ENCODE data around the gene GP1BA.

The GP1BA gene

DNA sequence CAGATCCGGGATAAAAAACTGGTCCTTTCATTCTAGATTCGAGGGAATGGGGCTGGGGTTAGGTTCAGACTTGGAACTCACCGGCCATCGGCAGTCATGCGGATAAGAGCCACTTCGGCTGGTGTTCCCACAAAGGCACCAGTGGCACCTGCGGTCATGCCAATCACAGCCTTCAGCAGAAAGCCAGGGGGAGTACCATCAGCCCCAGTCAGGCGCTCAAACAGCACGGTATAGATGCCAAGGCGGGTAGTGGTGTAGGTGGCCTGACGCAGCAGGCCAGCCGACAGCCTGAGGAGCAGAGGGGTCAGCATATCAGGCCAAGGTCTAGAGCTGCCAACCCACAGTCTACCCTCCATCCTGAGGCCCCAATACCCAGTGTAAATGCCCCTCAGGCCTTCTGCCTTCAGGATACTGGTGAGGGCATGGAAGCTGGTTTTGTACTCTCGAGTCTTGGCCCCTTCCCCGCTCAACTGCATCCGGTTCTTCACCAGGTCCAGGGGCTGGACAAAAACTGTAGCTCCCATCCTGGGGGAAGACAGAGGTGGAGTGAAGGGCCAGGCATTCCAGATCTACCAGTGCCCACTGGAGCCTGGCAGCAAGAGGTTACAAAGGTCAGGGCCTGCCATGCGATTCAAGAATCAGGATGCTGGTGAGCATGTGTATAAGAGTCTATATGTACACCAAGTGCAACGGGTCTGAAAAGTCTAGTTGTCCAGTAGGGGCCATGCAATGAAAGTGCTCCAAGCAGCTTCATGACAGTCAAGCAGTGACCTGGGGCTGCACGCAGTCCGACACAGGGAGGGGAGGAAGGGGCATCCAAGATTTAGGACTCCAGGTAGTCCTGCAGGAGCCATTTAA lies 6.8 kb downstream of the GP1BA start:
- DNase-seq, result no peak

DNA sequence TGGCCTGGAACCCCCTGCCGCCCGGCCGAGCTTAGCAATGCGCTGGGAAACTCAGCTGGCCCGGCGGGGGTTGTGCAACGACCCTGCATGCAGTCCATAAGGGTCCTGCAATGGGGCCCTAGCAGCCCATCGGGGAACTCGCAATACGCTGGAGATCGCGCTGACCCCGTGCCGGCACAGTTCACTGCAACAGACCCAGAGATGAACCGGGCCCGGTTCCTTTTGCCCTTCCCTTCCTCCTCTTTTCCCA lies 7.4 kb downstream of the GP1BA start:
- no peak for DNase-seq

DNA sequence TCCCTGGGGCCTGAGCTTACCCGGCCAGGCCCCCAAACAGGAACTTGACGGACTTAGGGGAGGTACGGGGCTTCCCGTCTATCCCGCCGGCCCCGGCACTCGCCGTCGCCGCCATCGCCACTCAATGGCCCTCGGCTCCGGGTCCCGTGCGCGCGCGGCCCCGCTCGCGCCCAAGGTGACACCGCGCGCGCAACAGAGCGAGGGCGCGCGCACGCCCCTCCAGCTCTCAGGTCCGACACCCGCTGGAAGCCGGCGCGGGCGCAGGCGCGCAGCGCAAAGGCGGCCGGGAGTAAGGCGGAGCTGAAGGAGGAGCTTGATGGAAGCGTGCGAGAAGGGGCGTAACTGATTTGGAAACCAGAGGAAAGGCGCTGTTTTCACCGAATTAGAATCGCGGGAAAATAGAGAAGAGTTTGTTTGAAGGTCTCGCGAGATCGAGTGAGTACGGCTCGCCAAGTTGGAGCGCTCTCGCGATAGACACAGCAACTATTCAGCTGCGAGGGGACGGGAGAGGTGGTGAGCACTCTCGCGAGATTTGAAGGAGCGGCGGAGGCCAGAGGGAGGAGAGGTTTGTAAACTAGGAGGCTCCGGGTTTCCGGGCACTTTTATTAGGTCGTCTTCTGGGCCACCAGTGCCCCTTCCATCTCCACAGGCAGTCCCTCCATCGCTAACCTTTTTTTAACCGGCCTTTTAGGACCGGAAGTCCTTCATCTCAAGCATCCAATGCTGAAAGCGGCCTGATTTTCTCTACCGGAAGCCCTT lies 7.9 kb downstream of the GP1BA start, which contains the start of the genes RNF167 and SLC25A11:
RNF167 (plus strand) TSS at position 473 of the 759 bp plus-strand sequence. CDS start 642 bp downstream, outside the sequence.
SLC25A11 (minus strand) TSS at position 251 of the 759 bp plus-strand sequence; CDS start at position 115, 136 bp downstream.
- peak; percentile 99 for DNase-seq

DNA sequence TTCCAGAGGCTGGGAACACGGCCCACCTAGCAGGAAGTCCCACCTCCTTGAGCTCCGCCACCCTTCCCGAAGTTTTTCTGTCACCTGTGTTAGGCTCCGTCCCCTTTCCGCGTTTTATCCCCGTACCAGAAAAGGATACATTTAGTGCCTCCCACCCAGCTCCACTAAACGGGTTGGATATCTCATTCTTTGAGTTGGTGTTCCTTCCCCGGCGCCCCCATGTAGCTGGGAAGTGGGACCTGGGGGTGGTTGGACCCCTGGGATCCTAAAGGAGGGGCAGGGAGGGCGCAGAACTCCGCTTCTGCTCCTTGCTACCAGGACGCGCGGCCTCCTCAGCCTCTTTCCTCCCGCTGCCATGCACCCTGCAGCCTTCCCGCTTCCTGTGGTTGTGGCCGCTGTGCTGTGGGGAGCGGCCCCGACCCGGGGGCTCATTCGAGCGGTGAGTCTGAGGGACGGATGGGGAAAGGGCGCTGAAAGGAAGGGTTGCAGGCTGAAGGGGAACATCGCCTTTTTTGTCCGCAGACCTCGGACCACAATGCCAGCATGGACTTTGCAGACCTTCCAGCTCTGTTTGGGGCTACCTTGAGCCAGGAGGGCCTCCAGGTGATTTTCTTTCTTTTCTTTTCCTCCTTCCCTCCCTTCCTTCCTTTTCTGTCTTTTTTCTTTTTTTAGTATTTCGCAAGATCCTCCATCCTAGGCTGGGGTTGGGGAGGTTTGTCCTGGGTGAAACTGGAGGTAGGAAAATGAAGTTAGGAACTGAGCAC lies 8.7 kb downstream of the GP1BA start:
- peak; percentile 14 for DNase-seq

DNA sequence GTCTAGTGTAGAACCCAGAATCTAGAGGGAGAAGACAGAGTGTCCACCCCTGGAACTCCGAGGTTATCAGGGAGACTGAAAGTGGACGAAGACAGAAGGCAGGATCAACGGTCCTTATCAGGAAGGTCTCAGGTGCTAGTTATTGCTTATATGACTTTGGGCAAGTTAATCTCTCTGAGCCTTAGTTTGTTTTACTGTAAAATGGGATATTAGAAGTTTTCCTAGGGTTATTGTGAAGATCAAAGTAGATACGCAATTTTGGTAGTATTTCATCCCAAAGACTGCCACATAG lies 9.2 kb downstream of the GP1BA start:
- no peak for DNase-seq

DNA sequence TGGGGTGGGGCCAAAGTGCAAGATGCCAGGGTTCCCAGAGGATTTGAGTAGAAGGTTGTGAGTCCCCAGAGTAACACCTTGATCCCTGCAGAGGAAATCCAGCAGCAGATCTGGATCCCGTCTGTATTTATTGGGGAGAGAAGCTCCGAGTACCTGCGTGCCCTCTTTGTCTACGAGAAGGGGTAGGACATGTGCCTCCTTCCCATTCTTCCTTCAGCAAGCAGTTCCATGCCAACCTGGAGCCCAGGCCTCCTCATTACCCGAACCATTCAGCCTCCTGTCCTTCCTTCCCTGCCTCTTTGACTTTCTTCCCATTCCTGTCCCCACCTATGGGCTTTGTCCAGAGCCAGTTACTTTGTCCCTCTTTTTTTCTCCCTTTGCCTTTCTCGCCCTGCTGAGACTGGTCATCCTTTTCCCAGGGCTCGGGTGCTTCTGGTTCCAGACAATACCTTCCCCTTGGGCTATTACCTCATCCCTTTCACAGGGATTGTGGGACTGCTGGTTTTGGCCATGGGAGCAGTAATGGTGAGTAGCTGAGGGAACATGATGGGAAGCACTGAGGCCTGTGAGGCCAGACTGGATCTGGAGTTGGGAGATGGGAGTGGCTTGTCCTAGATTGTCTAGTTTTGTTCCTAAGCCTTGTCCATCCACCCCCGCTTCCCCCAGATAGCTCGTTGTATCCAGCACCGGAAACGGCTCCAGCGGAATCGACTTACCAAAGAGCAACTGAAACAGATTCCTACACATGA lies 10.9 kb downstream of the GP1BA start:
- DNase-seq, result no peak

DNA sequence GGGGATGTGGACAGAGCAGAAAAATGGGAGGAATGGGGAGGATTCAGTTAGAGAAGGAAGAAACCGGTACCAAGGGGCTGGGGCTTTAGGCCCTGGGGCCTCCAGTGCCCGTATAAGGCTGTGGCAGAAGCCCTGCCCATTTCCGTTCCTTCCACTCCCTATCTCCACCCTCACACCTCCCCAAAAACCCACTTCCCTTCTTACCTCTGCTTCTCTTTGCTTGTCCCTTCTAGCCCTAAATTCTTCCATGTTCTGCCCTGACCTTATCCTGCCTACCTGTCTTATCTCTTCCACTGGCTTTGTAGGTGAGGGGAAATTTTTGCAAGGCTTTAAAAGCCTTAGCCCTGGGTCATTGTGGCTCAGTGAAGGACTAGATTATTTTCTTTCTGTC lies 12.1 kb downstream of the GP1BA start:
- DNase-seq, result peak; percentile 68

DNA sequence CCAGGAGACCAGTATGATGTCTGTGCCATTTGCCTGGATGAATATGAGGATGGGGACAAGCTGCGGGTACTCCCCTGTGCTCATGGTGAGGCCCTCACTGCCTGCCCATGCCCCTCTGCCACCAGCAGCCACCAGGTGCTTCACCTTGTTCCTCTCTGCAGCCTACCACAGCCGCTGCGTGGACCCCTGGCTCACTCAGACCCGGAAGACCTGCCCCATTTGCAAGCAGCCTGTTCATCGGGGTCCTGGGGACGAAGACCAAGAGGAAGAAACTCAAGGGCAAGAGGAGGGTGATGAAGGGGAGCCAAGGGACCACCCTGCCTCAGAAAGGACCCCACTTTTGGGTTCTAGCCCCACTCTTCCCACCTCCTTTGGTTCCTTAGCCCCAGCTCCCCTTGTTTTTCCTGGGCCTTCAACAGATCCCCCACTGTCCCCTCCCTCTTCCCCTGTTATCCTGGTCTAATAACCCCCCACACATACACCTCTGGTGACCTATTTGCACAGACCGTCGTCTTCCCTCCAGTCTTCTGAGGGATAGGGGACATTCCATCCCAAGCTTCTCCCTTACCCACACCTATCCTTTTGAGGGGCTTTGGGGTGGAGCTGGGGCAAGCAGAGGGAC lies 12.6 kb downstream of the GP1BA start:
- DNase-seq, result no peak

DNA sequence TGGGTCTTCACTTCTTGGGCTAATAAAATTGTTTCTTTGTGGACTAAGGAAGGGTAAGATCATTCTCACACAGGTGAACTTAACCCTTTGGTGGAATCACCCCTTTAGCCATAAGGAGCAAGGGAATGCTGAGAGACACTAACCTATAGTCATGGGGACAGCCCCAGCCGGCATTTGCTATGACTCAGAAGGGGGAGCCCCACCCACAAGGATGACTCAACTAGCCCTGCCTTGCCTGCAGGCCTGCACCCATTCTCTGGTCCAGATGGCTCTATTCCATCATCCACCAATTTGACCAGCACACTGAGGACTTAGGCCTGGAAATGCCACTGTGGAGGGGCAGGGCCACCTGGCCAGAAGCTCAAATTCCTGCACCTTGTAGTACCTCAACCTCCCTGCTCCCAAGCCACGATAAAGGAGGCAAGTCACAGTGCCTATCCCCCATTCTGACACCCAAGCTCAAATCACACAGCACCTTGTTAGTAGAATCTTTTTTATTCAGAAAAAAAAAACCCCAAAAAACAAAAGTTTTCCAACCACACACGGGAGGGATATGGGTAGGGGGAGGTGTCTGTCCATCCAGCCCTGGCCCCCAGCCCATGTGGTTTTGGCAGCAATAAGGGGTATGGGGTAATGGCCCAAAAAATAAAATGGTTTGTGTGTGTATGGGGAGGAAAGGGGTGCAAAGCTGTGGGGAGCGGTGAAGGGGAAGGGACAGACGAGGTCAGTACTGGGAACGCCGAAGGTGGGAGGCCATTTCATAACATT lies 13.3 kb downstream of the GP1BA start:
- DNase-seq, result peak; percentile 52

DNA sequence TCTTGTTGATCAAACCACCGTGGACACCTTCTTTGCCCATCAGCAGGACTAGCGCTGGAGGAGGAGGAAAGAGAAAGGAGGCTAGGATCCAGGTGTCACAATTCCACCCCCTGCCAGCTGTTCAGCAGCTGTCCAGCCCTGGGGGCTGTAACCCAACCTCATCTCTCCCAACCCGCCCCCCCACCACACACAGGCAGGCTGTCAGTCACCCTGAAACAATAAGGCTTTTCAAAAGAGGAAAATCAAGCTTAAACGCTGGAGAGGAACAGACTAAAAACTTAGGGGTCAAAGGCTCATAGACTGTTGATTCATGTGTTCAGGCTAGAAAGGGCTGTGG lies 13.8 kb downstream of the GP1BA start:
- DNase-seq, result no peak

DNA sequence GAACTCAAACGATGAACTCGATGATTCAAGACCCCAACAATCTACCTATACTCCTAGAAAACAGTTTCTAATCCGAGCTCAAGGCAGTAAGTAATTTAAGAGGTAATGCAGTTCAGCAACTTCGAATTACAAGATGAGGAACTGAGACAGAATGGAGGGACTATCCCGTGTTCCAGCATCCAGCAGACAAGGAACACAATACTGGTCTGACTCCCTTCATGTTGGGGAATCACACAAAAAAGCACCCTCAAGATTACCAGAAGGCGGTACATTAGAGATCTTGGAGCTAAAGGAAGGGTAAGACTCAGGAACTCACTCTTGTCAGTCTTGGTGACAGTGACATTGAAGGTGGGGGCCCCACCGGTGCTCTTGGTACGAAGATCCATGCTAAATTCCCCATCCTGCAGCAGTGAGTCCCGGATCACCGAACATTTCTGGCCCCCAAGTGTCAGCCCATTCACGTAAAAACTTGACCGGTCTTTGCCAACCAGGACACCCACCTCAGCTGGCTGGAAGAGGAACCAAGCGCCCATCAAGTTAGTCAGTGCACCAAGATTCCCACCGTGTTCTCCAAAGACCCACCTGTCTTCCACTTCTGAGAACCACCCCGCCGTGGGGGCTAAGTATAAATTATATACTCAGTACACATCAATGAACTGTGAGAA lies 14.4 kb downstream of the GP1BA start:
- no peak for DNase-seq

DNA sequence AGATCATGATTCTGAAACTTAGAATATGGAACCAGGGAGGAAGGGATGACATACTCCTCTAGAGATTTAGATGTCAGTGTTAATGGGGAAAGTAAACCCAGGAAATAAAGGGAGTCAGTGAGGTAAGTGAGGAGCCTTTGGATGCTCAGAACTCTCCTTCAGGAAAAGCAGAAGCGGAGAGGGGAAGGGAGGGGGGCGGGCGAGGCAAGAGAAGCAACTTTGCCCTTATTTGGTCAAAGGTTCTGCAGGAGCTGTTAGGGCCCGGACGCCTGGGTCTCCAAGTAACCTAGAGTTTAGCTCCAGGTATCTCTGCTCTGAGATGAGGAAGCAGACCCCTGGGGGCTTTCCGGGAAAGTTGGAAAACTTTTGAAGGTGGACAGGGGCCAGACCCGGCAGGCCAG lies 14.9 kb downstream of the GP1BA start:
- DNase-seq, result peak; percentile 31

DNA sequence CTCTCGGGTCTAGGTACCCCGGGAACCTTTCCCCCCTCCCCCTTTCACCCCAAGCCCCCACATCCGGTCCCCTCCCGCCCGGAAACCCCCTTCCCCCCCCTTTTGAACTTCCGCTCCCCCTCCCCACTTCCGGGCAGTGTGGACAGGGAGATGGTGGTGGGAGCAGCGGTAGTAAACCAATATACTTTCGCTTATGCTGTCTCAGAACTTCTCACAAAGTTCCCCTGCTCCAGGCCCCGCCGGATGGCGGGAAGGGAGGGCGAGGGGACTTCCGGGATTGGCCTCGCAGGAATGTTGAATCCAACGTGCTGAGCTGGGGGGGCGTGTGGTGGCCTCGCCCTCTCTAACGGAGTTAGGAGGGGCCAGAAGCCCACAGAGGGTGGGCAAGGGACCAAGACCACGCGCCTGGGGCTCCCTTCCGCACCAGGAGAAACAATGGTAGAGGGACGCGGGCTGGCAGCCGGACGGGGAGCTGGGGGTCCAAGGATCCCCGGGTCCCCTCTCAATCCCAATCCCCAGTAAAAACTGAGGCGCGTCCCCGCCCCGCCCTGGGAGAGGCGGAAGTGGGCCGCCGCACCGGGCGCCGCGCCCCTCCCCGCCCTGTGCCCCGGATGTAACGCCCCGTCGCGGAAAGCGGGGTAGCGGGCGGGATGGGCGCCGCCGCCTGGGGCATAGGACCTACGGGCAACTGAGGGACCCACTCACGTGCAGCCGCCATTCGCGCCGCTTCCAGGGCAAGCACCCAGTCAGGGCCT lies 15.5 kb downstream of the GP1BA start:
- DNase-seq, result peak; percentile 43

DNA sequence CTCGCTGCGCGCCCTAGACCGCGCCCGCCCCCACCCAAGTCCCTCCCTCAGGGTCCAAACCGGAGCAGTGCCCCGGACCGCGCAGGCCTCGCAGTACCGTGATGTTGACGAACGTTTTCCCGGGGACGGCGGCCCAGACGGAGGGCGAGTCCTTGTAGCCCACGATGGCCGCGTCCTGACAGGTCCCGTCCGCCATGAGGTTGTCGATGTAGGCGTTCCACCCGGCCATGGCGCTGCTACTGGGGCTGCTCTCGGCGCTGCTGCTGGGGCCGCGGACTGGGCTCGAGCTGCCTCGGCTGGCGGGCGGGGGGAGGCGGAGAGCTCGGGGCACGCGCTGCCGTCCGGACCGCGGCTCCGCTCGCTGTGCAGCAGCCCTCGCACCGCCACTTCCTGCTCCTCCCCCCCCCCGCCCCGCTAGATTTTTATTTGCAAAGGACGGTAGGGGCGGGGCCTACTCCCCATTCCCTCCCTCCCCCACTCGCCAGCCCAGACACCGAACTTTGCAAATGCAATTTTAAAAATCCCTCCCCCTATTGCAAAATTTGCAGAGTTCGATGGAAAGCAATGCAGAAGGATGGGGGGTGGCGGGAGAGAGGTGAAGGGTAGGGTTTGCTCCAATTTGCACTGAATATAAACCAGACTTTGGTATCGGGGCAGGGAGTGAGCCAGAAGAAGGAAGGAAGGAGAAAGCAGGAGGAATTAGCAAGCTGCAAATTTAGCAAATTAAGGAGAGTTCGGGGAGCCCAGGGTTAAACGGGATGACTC lies 16.3 kb downstream of the GP1BA start, which contains the start of gene PFN1:
PFN1 (minus strand) TSS at position 365 of the 765 bp plus-strand sequence; CDS start at position 229, 136 bp downstream.
- peak; percentile 86 for DNase-seq

DNA sequence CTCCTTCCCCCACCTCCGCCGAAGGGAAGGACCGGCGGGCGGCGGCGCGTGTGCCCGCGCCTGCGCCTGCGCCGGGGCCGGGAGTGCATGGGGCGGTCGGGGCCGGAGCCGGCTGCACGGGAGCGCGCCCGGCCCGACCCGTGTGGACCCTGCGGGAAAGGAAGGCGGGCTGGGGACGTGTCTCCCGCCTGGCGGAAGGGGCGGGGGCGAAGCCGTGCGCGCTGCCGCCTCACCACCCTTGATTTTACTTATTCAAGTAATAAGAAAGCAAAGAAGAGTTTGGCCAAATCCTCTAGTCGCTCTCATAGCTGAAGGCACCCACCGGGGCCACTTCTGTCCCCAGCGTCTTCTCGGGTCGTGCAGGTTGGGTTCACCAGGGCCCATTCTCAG lies 16.8 kb downstream of the GP1BA start:
- peak; percentile 90 for DNase-seq

DNA sequence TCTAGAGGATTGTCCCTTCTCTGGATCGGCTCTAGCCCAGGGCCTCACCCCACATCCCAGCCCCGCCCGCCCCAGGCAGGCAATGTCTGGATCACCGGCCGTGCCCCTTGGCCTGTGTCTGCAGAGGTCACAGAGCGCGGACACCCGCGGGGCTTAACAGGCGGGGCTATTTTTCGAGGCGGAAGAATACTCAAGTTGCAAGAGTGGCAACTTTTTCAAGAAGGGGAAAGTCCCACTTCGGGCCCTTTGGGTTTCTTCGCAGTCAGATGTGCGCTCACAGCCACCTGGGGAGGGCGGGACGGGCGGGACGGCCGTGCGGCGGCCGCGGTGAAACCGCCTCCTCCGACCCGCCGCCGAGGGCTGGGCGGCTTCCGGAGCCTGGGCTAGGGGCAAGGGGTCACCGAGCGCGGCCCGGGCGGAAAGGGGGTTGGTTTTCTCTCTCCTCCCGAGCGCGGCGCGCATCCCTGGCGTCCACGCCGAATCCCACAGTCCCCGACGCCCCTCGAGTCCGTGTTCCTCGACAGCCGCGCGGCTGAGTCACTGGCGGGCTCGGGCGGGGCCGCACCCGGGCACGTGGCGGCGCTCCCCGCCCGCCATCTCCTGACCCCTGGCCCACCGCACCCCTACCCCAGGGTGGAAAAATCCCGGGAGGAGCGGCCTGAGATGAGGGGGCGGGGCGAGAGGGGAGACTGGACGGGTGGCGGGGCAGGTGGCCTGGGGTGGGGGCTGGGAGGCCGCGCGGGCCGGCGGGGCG lies 17.4 kb downstream of the GP1BA start:
- peak; percentile 40 for DNase-seq

DNA sequence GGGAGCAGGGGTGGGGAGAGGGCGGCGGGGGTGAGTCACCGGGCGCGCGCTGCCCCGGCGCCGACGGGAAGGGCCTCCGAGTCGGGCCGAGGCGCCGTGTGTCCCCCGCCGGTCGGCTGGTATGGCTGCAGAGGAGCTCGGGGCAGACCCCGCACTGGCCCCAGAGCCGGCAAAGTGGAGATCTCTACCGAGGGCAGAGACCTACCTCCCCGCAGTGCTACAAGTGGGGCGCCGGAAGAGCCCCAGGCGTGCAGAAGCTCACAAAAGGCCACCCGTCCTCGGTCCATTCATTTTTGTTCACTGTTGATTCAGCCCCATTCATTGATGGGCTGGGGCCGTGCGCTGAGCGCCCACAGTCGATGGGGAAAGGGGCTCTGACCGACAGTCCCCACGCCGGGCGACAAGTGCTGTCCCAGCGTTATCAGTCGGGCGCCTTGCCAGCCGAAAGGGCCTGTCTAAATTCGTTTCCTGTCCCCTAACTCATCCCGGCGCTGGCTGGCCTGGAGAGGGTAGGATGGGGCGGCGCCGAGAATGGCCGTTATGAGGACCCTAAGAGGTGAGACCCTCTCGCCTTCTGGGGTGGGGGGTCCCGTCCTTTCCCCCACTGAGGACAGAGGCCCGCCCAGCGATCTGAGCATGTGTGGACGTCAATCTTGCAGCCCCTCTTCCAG lies 18.1 kb downstream of the GP1BA start:
- no peak for DNase-seq

DNA sequence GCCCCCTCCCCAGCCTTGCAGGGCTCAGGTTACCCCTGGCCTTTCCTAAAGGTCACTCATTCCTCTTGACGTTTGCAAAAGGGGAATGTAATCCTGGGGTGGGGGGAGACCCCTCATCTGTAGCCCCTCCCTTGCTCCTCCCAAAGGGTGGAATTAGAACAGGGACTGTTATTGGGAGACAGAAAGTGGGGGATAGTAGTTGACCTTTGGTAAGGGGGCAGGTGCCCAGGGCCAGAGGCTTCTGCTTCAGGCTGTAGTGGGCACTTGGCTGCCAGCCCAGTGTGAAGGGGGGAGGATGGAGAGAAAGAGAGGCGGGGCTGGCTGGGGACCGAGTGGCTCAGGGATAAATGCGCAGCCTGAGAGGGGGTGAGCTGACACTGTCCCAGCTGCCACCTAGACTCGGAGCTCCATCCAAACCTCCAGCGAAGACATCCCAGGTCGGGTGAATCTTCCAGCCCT lies 18.7 kb downstream of the GP1BA start, which contains the start of gene ENO3:
ENO3 (plus strand) TSS at position 374 of the 459 bp plus-strand sequence. CDS start 711 bp downstream, outside the sequence.
- DNase-seq, result no peak

Measured in GDM1 (cell line).